HG03442 (cell line): ENCODE data around the gene AVPR2.
A peak's percentile ranks its signal among the peaks of the same experiment; 100 is the strongest.

ENCODE experiments used
- ATAC-seq: cut with Tn5 transposase; IDR thresholded peaks from one replicate; pipeline ENCODE4 v1.9.1; 2021; ENCODE audit warnings: mild to moderate bottlenecking, moderate library complexity; ENCODE audit not compliant: unreplicated experiment

AVPR2 gene

GRCh38 chrX:153930011-153930910 lies 25.8 kb downstream of the AVPR2 start:
- no peak for ATAC-seq

DNA sequence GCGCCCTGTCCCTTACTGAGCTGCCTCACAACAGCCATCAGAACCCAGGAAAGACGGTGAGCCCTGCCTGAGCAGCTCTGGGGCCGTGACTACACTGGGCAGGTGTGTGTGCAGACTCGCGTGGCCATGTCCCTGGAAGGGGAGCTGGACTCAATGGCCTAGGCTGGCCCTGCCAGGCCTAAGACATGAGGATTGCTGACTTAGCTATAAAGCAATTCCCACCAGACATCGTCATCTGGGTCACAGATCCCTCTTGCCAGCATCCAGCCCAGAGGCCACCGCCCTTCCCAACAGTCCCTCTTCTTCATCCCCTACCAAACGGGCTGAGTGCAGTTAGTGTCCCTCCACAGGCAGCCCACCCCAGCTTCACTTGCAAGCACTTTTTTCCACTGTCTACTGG lies 26.7 kb downstream of the AVPR2 start:
- no peak for ATAC-seq

- ATAC-seq: no peak
Observed at GRCh38 chrX:153931748-153932147, 27.3 kb downstream of the AVPR2 start.

- no peak for ATAC-seq
Observed at GRCh38 chrX:153932220-153932915, 27.9 kb downstream of the AVPR2 start.

DNA sequence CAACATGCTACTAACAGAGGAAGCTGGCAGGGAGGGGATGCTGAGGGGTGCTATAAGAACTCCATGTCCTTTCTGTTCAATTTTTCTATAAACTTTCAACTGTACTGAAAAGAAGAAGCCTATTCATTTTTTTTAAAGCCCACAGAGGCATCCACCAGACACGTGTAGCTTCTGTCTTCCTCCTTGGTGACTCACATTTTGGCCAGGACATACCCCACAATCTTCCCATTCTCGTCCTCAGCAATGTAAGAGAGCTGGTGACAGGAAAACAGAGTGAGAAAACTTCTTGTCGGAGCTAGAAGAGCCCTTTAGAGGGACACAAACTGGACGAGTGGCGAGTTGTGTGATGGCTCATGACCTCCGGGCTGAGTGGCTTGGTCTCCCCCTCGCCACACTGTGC lies 29.3 kb downstream of the AVPR2 start:
- no peak for ATAC-seq

DNA sequence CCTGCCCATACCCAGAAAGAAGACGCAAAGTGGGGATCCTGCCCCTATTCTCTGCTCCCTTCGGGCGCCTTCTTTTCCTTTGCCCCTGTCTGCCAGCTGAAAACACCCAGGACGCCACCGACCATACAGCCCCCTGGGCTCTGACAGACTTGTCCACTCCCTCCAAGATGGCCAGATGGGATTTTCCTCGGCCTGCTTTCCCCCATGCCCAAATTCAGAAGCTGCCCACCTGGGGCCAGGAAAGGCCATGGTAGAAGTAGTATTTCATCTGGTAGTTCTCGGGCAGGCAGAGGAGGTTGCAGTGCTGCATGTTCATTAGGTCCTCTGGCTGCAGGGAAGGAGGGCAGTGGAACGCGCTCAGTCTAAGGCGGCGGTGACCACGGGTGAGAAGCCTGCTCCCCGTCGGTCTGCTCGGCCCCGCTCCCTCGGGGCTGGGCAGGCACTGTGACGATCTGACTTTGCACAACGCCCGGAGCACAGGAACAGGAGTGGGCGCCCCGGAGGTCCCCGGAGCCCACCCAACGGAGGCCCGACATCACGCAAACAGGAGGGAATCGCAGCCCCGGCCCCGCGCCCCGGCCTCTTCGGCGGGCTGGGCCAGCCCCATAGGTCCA lies 29.8 kb downstream of the AVPR2 start:
- ATAC-seq: peak; percentile 19

DNA sequence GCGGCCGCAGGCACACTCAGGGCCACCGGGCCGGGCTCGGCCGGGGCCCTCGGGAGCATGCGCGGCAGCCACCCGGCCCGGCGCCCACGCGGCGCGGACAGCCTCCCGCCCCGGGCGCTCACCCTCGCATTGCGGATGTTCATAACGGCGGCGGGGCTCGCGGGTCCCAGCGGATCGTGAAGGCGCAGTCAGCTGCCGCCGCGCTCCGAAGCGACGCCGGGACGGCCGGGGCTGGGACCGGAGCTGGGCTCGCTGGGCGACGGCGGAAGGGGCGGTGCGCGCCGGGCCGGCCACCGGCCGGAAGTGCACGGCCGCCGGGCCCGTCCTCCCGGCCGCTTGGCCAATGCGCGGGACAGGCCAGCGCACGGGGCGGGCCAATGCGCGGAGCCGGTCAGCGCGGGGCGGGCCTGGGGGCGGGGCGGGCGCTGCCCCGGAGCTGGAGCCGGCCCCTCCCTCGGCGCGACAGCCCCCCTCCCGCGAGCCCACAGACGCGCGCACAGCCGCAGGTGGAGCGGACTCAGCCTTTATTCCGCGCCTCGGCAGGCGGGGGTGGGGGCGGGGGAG lies 30.4 kb downstream of the AVPR2 start, which contains the start of gene NAA10:
TSS of gene NAA10 (minus strand) at position 276 of the 564 bp plus-strand sequence. CDS start at position 143, 133 bp downstream.
- ATAC-seq: peak; percentile 80

DNA sequence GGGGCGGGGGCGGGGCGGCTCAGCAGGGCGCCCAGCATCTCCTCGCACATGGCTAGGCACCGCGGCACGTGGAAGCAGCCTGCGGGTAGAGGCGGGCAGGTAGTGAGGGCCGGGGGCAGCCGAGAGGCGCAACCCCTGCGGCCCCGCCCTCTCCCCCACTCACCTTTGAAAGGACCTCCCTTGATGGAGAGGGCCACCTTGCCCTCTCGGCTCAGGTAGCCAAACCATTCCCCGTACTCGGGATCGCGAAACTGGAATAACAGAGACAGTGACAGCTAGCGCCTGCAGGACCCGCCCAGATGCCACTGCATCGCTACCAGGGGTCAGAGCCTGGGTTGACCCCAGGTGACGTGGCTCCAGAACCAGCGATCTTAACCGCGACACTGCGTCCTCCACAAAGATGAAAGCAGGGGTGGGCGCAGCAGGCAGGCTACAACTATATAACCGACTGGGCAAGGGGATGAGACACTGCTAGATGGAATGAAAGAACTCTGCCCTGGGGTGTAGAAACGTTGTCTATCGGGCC lies 30.9 kb downstream of the AVPR2 start:
- no peak for ATAC-seq

- no peak for ATAC-seq
Observed at GRCh38 chrX:153937056-153937455, 32.6 kb downstream of the AVPR2 start.

GRCh38 chrX:153938226-153938786 lies 33.8 kb downstream of the AVPR2 start:
- ATAC-seq: no peak

GRCh38 chrX:153939573-153939972 lies 35.1 kb downstream of the AVPR2 start:
- ATAC-seq: no peak

GRCh38 chrX:153941336-153942252 lies 37.1 kb downstream of the AVPR2 start:
- ATAC-seq: no peak

GRCh38 chrX:153944140-153944799 lies 39.8 kb downstream of the AVPR2 start, which contains the start of gene RENBP:
Gene RENBP, minus strand, starts transcription at chrX:153944643. Its CDS starts 33 bp downstream, at chrX:153944610.
- no peak for ATAC-seq

GRCh38 chrX:153944800-153945150 lies 40.3 kb downstream of the AVPR2 start:
- ATAC-seq: no peak

DNA sequence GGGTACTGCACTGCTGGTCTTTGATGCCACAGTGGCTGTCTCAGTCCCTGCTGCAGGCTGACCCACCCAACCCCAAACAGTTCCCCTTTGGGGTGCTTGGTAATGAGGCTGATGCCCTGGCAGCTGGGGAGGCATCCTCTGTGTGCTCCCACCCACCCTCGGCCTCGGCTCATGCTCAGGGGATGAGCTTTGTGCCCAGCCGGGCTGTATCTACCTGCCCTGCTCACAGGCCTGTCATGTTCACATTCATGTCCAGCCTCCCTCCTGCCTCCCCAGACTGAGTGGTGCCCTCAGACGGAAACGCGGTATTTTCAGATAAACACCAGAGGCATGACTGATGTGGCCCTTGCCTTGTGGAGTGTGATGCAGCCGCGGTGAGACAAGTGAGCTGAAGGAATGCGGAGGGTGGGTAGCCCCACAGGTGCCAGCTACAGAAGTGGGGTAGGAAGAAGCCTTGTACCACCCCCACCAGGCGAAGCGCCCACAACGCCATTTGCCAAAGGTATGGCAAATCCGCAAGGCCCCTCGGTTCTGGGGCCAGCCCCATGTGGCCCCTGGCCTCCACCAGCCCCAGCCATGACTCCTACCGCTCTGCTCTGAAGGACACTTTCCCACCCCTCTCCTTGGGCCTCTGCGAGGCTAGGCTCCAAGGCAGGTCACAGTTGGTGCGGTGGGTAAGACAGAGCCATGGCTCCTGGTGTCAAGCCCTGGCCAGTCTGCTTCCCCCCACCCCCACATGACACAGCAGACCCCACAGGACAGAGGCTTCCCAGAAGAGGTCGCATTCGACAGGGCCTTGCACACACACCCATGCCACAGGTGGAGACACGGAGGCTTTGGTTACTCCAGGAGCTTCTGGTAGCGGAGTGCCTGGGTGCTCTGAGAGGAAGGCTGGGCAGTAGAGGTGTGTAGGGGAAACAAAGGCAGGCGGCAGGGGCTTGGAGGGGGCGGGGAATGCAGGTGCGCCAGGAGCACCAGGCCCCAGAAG lies 41.8 kb downstream of the AVPR2 start:
- no peak for ATAC-seq

GRCh38 chrX:153947009-153947769 lies 42.7 kb downstream of the AVPR2 start:
- ATAC-seq: peak; percentile 47

DNA sequence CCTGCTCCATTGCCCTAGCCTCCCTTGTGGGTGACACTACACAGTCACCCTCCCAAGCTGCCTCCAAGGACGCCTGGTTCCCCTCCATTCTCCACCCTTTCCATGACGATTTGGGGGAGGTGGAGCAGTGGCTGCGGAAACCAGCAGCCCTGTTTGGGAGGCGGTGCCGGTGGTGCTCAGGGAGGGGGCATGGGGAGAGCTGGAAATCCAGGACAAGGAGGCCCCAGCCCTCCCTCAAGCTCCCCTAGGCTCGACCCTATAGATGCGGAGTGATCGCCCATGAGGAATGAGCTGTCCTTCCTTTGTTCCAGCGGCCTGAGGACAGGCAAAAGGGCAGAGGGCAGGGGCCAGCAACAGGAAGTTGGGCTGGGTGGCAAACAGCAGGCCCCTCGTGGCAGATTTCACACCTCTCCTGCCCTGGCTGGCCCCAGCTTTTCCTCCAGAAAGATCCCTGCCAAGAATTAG lies 43.6 kb downstream of the AVPR2 start:
- ATAC-seq: no peak
